Ovary (tissue), 9 donors: ENCODE data around the gene EYS. TPM values are rescaled to one million over a fixed set of nuclear protein-coding genes. Genes with fewer than 3 reads are reported as not detected.

Experiments
- DNase-seq, 5 donors: peaks; one replicate each; pipeline ENCODE4 v3.0.0-alpha.2; 2019 to 2020
- H3K27ac ChIP-seq, 2 donors: fragments of 200-600 bp; one replicate each; pipeline versions ENCODE4 v1.5.1 to v1.8.0; 2019 to 2022
- H3K27me3 ChIP-seq: fragments of 200-600 bp; one replicate; pipeline ENCODE4 v1.8.0; 2022
- H3K36me3 ChIP-seq: fragments of 200-600 bp; sonication (generic); one replicate; pipeline ENCODE4 v1.5.1; 2019
- H3K4me1 ChIP-seq: one replicate; pipeline ENCODE4 v1.8.1; 2013; ENCODE audit warnings: mild to moderate bottlenecking, moderate library complexity; ENCODE audit not compliant: insufficient read depth
- H3K4me3 ChIP-seq: fragments of 200-600 bp; sonication (generic); one replicate; pipeline ENCODE4 v1.5.1; 2017
- H3K9me3 ChIP-seq, 2 donors: fragments of 200-600 bp in 1 of 2; sonication (generic) in 1 of 2; one replicate each; pipeline versions ENCODE4 v1.5.1 to v1.8.1; 2013 to 2019; ENCODE audit warnings: mild to moderate bottlenecking in 1 of 2, moderate library complexity in 1 of 2
- CTCF ChIP-seq, 3 donors: fragments of 450-650 bp in 2 of 3; fragments of 200-600 bp in 1 of 3; IDR thresholded peaks; one replicate each; pipeline versions ENCODE4 v1.5.1 to v1.8.0; 2016 to 2022; ENCODE audit warnings: antibody characterized with exemption in 3 of 3, mild to moderate bottlenecking in 1 of 3
- EP300 ChIP-seq: sonication (generic); formaldehyde crosslinking; IDR thresholded peaks from one replicate; pipeline ENCODE4 v1.6.1; 2017; ENCODE audit warnings: antibody characterized with exemption
- POLR2A ChIP-seq: fragments of 450-650 bp; IDR thresholded peaks from one replicate; pipeline ENCODE4 v1.6.1; 2017; ENCODE audit warnings: antibody characterized with exemption, mild to moderate bottlenecking, moderate library complexity
- WGBS, 3 donors: extraction: QIAGEN DNeasy Blood & Tissue Kit in 1 of 3; methylation state at CpG; one replicate each; pipeline versions ENCODE4 v1.1.5 to v1.1.7; 2013 to 2017; 5-methylcytosine and 5-hydroxymethylcytosine counted together
- intact Hi-C, 4 donors: fragments of 100-400 bp; cut with DNase I; formaldehyde crosslinking; loops; one replicate each; pipeline versions ENCODE4 v1.11.0 to v1.15.1; 2022 to 2023
- polyA plus RNA-seq, 2 donors: library from polyadenylated mRNA; stranded (reverse); fragments of 200-250 nt in 1 of 2; fragments of 350-450 nt in 1 of 2; fragmentation: Illumina TruSeq in 1 of 2; extraction: RNeasy Lipid Tissue Mini Kit (QIAGEN cat#74804) in 1 of 2; gene quantifications; one replicate each; pipeline ENCODE4 v1.2.3, GENCODE V29; 2013 to 2014
- total RNA-seq, 7 donors: library from RNA; depleted of rRNA in 2 of 7; stranded (reverse); fragments of >200 nt in 2 of 7; fragmentation: NEBNext Ultra II Directional in 3 of 7; extraction: Animal tissue kit (Norgen Biotek cat#: 25700) in 3 of 7; gene quantifications; one replicate each; pipeline versions ENCODE4 v1.1.0 to v1.2.4, GENCODE V29; 2016 to 2023
- donor health status: DM: no; HTN: no; CAD: no; lungs with moderate emphysema.
- donor health status: DM: no; HTN: no; CAD: no.
- donor health status: Bipolar disorder and iron deficiency.
- donor health status: DM: yes; HTN: yes; CAD: no.
- donor health status: DM: no; HTN: no; CAD: no.
- donor health status: DM: yes; HTN: yes; CAD: no.

EYS gene
- total and polyA plus RNA-seq, 9 donors = under 0.01 to 0.03 (median 0.01) TPM; not detected in 6

DNA sequence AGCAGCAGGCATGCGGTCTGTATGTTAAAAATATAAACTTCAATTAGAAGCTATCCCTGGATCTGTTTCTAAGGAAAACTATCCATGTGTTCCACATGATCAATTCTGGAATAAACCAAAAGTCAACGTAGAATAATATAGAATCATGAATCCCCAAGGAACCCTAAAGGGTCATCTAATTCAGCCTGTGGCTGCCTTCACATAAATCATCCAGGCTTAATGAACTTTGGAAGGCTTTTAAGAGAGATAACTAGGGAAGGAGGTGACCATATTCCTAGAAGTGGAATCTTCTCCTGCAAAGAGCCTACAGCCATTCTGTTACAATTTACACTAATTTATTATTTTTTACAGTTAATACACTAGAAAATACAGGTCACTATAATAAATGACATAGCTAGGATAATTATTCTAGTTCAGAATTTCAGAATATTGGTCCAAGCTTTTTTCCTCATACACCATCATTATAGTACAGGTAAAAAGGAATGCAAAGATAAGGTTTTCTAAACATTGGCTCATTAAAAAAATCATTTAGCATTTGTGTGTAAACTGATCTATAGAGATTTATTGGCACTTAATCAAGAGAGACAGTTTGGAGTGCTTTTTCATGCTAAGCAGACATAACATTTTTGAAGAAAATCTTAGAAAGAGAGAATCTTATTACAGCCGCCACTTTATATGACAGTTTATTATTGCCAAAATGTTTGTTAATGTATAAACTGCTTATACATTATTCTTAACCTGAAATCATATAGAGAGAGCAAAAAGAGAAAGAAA is 1220.3 kb downstream of the EYS start:
- no peaks in the 10 kb centered on the region for H3K4me1 ChIP-seq
- no peaks in the 10 kb centered on the region for H3K27me3 ChIP-seq
- no peaks in the 10 kb centered on the region for H3K36me3 ChIP-seq
- intact Hi-C loops = no loop called here
- H3K4me3 ChIP-seq = no peak overlapping the region
- H3K27ac ChIP-seq = no peak overlapping the region
- no peaks in the 10 kb centered on the region for H3K9me3 ChIP-seq
- no peak for DNase-seq
- TF ChIP-seq EP300 (no peak), CTCF (IDR thresholded peaks at IDR 0.05) (no peak), POLR2A (no peak)
- 70 to 85% (median 81%) methylated on average over 3 of the region's 3 CpGs for WGBS, 3 donors

- Histone ChIP-seq H3K4me1 (no peaks in the 10 kb centered on the region), H3K27ac (no peak overlapping the region), H3K4me3 (no peak overlapping the region), H3K36me3 (no peaks in the 10 kb centered on the region), H3K27me3 (no peaks in the 10 kb centered on the region), H3K9me3 (no peaks in the 10 kb centered on the region)
- no peak for DNase-seq
- intact Hi-C loops = no loop called here
- TF ChIP-seq EP300 (no peak), CTCF (IDR thresholded peaks at IDR 0.05) (no peak), POLR2A (no peak)
- WGBS, 3 donors = 85 to 95% (median 87%) methylated on average over 2 of the region's 2 CpGs
These were observed 1223.0 kb downstream of the EYS start for GRCh38 chr6:64483956-64484499.

- H3K4me1 ChIP-seq = no peaks in the 10 kb centered on the region
- DNase-seq = no peak
- no peaks in the 10 kb centered on the region for H3K36me3 ChIP-seq
- no peaks in the 10 kb centered on the region for H3K9me3 ChIP-seq
- H3K27ac ChIP-seq = no peak overlapping the region
- WGBS, 3 donors = 64 to 77% (median 70%) methylated on average over 2 of the region's 2 CpGs
- H3K4me3 ChIP-seq = no peak overlapping the region
- intact Hi-C loops = no loop called here
- H3K27me3 ChIP-seq = peaks cover 3% of the 10 kb centered on the region
- TF ChIP-seq POLR2A = no peak
- no peak for TF ChIP-seq EP300
- TF ChIP-seq CTCF (IDR thresholded peaks at IDR 0.05) = no peak
These were observed 1224.4 kb downstream of the EYS start for GRCh38 chr6:64482631-64483030.

DNA sequence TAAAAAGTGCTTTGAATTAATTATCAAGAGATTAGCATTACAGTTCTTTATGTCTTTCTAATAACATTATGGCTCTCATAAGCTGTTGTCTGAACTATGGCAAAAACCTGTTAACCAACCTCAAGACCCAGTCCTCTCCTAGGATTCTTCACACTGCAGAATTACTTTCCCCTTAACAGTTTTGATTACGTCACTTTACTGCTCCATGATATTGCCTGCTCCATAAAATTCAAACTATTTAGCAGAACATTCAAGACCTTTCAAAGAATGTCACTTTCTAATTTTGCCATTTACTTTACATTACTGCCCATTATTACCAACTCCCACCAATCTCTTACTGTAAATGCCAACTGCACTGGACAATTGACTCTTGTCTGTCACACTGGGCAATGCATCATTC is 1227.9 kb downstream of the EYS start:
- Histone ChIP-seq H3K4me1 (no peaks in the 10 kb centered on the region), H3K4me3 (no peak overlapping the region), H3K36me3 (no peaks in the 10 kb centered on the region), H3K27ac (no peak overlapping the region), H3K9me3 (no peaks in the 10 kb centered on the region), H3K27me3 (peaks cover 3% of the 10 kb centered on the region)
- WGBS, 3 donors = 85 to 97% (median 91%) methylated on average over 1 of the region's 1 CpG
- no peak for DNase-seq
- TF ChIP-seq POLR2A (no peak), EP300 (no peak), CTCF (IDR thresholded peaks at IDR 0.05) (no peak)
- intact Hi-C loops = no loop called here
